Stimulated activated CD4-positive, alpha-beta T cell treated with anti-CD3 and anti-CD28 coated beads, TNF-alpha, amount 100 ng/mL, for 24 hours (primary cell): ENCODE measurements around the gene ZC2HC1C.
A peak's percentile ranks its signal among the peaks of the same experiment; 100 is the strongest.
"Not testable (repeated sequence)": the region's sequence is repeated elsewhere in the genome, so short reads cannot be mapped to it uniquely, and the experiment has no call there.

Experiments
- DNase-seq, 3 experiments: peaks; one replicate each; pipeline ENCODE4 v3.0.0-alpha.2; 2020; ENCODE audit warnings: low read depth in 3 of 3

The ZC2HC1C gene

GRCh38 chr14:75053396-75054291 is 15.8 kb upstream of the ZC2HC1C start:
- no peak for DNase-seq

GRCh38 chr14:75054421-75054820 is 15.0 kb upstream of the ZC2HC1C start:
- DNase-seq = no peak

- no peak for DNase-seq
Observed at GRCh38 chr14:75059642-75060041, 9.8 kb upstream of the ZC2HC1C start.

GRCh38 chr14:75060420-75060819 is 9.0 kb upstream of the ZC2HC1C start:
- no peak for DNase-seq

- no peak for DNase-seq
Observed at GRCh38 chr14:75063013-75063412, 6.4 kb upstream of the ZC2HC1C start.

GRCh38 chr14:75063491-75064204 is 5.8 kb upstream of the ZC2HC1C start, which contains the start of gene ACYP1:
Gene ACYP1 (minus strand): TSS chr14:75064024. CDS start chr14:75063553, 471 bp downstream.
- DNase-seq = peak; percentile 85 to 95 (median 86)

GRCh38 chr14:75064205-75064567 is 5.3 kb upstream of the ZC2HC1C start:
- no peak for DNase-seq

- no peak for DNase-seq
Observed at GRCh38 chr14:75066691-75067090, 2.8 kb upstream of the ZC2HC1C start.

- DNase-seq = no peak
Observed at GRCh38 chr14:75067212-75067611, 2.2 kb upstream of the ZC2HC1C start.

GRCh38 chr14:75067765-75068164 is 1.7 kb upstream of the ZC2HC1C start:
- not testable (repeated sequence) for DNase-seq

GRCh38 chr14:75068294-75069120 is 934 bp upstream of the ZC2HC1C start:
- no peak for DNase-seq

GRCh38 chr14:75069811-75070145 is 337 bp downstream of the ZC2HC1C start:
- no peak for DNase-seq

GRCh38 chr14:75070383-75070782 is 942 bp downstream of the ZC2HC1C start:
- DNase-seq = no peak

- no peak for DNase-seq
Observed at GRCh38 chr14:75077794-75078193, 8.4 kb downstream of the ZC2HC1C start.

GRCh38 chr14:75079521-75079920 is 10.1 kb downstream of the ZC2HC1C start:
- DNase-seq = no peak

- no peak for DNase-seq
Observed at GRCh38 chr14:75081660-75082229, 12.3 kb downstream of the ZC2HC1C start.

GRCh38 chr14:75083271-75083670 is 13.8 kb downstream of the ZC2HC1C start:
- DNase-seq = no peak

GRCh38 chr14:75084513-75084912 is 15.1 kb downstream of the ZC2HC1C start:
- DNase-seq = no peak

GRCh38 chr14:75088153-75088552 is 18.7 kb downstream of the ZC2HC1C start:
- no peak for DNase-seq

GRCh38 chr14:75088566-75089373 is 19.3 kb downstream of the ZC2HC1C start:
- DNase-seq = peak in 1 of 3 experiments; percentile 35

- DNase-seq = no peak
Observed at GRCh38 chr14:75090353-75090752, 20.9 kb downstream of the ZC2HC1C start.
